IPS-15b (cell line): ENCODE measurements around the gene EML2.
"Not testable (repeated sequence)": the region's sequence is repeated elsewhere in the genome, so short reads cannot be mapped to it uniquely, and the experiment has no call there.

Experiments used
- H3K27me3 ChIP-seq: one replicate; pipeline ENCODE4 v1.6.1; 2013; ENCODE audit warnings: low read length; ENCODE audit not compliant: control insufficient read depth, insufficient read depth
- H3K36me3 ChIP-seq: one replicate; pipeline ENCODE4 v1.6.1; 2013; ENCODE audit warnings: low read length; ENCODE audit not compliant: control insufficient read depth, insufficient read depth
- H3K4me1 ChIP-seq: one replicate; pipeline ENCODE4 v1.6.1; 2013; ENCODE audit warnings: mild to moderate bottlenecking, low read length; ENCODE audit not compliant: control insufficient read depth, insufficient read depth
- H3K4me3 ChIP-seq: one replicate; pipeline ENCODE4 v1.5.1; 2013; ENCODE audit warnings: low read depth, low read length
- H3K9ac ChIP-seq: one replicate; pipeline ENCODE4 v1.6.1; 2013; ENCODE audit warnings: low read depth, mild to moderate bottlenecking, low read length
- H3K9me3 ChIP-seq: one replicate; pipeline ENCODE4 v1.6.1; 2013; ENCODE audit warnings: mild to moderate bottlenecking, low read length; ENCODE audit not compliant: control insufficient read depth, insufficient read depth

The EML2 gene

GRCh38 chr19:45638930-45639729 is at the start of gene EML2:
Gene EML2 (minus strand): TSS chr19:45639397. CDS start chr19:45639376, 21 bp downstream.
- Histone ChIP-seq H3K36me3 (no peaks in the 10 kb centered on the region), H3K9ac (peak within 1 kb of the TSS; percentile 54), H3K9me3 (no peaks in the 10 kb centered on the region), H3K4me1 (peaks cover 15% of the 10 kb centered on the region), H3K4me3 (peak within 1 kb of the TSS; percentile 77), H3K27me3 (peaks cover 1% of the 10 kb centered on the region)

- H3K9ac ChIP-seq = no peak overlapping the region
- no peaks in the 10 kb centered on the region for H3K9me3 ChIP-seq
- H3K4me1 ChIP-seq = no peaks in the 10 kb centered on the region
- H3K4me3 ChIP-seq = no peak overlapping the region
- H3K27me3 ChIP-seq = no peaks in the 10 kb centered on the region
- peaks cover 39% of the 10 kb centered on the region for H3K36me3 ChIP-seq
These were observed 48.4 kb upstream of the EML2 start for GRCh38 chr19:45687599-45687998.

GRCh38 chr19:45685045-45685444 is 45.8 kb upstream of the EML2 start:
- not testable (repeated sequence) for H3K4me3 ChIP-seq, H3K9ac ChIP-seq, H3K9me3 ChIP-seq, H3K27me3 ChIP-seq, H3K4me1 ChIP-seq
- peaks cover 36% of the 10 kb centered on the region for H3K36me3 ChIP-seq

- Histone ChIP-seq H3K36me3 (peaks cover 27% of the 10 kb centered on the region), H3K27me3 (peaks cover 11% of the 10 kb centered on the region), H3K4me1 (peaks cover 5% of the 10 kb centered on the region), H3K4me3 (no peak overlapping the region), H3K9me3 (no peaks in the 10 kb centered on the region), H3K9ac (no peak overlapping the region)
These were observed 43.7 kb upstream of the EML2 start for GRCh38 chr19:45682908-45683307.

GRCh38 chr19:45682117-45682516 is 42.9 kb upstream of the EML2 start:
- peaks cover 19% of the 10 kb centered on the region for H3K36me3 ChIP-seq

GRCh38 chr19:45681391-45682015 is 42.3 kb upstream of the EML2 start:
- H3K9ac ChIP-seq = no peak overlapping the region

More at GRCh38 chr19:45682117-45682516, 42.9 kb upstream of the EML2 start:
- Histone ChIP-seq H3K9ac (no peak overlapping the region), H3K4me1 (peaks cover 5% of the 10 kb centered on the region), H3K27me3 (peaks cover 11% of the 10 kb centered on the region), H3K9me3 (no peaks in the 10 kb centered on the region), H3K4me3 (peak overlapping the region; percentile 49)

GRCh38 chr19:45677351-45678230 is 38.4 kb upstream of the EML2 start:
- H3K9me3 ChIP-seq = no peaks in the 10 kb centered on the region
- peaks cover 12% of the 10 kb centered on the region for H3K27me3 ChIP-seq
- H3K4me3 ChIP-seq = peak overlapping the region; percentile 87
- H3K36me3 ChIP-seq = no peaks in the 10 kb centered on the region
- peak overlapping the region; percentile 73 for H3K9ac ChIP-seq
- peaks cover 5% of the 10 kb centered on the region for H3K4me1 ChIP-seq

More at GRCh38 chr19:45681391-45682015, 42.3 kb upstream of the EML2 start:
- Histone ChIP-seq H3K4me1 (peaks cover 5% of the 10 kb centered on the region), H3K27me3 (peaks cover 11% of the 10 kb centered on the region), H3K36me3 (peaks cover 18% of the 10 kb centered on the region), H3K4me3 (peak overlapping the region; percentile 49), H3K9me3 (no peaks in the 10 kb centered on the region)

GRCh38 chr19:45676851-45677263 is 37.7 kb upstream of the EML2 start:
- H3K4me1 ChIP-seq = peaks cover 5% of the 10 kb centered on the region
- H3K27me3 ChIP-seq = peaks cover 13% of the 10 kb centered on the region
- peak overlapping the region; percentile 65 for H3K9ac ChIP-seq
- H3K4me3 ChIP-seq = peak overlapping the region; percentile 87
- no peaks in the 10 kb centered on the region for H3K36me3 ChIP-seq
- no peaks in the 10 kb centered on the region for H3K9me3 ChIP-seq

GRCh38 chr19:45674946-45675345 is 35.7 kb upstream of the EML2 start:
- Histone ChIP-seq H3K27me3 (peaks cover 19% of the 10 kb centered on the region), H3K4me1 (peaks cover 5% of the 10 kb centered on the region), H3K4me3 (no peak overlapping the region), H3K9ac (no peak overlapping the region), H3K9me3 (no peaks in the 10 kb centered on the region), H3K36me3 (no peaks in the 10 kb centered on the region)

- peak overlapping the region; percentile 37 for H3K9ac ChIP-seq
- peaks cover 3% of the 10 kb centered on the region for H3K4me1 ChIP-seq
- no peaks in the 10 kb centered on the region for H3K36me3 ChIP-seq
- H3K4me3 ChIP-seq = peak overlapping the region; percentile 62
- peaks cover 32% of the 10 kb centered on the region for H3K27me3 ChIP-seq
- no peaks in the 10 kb centered on the region for H3K9me3 ChIP-seq
These were observed 31.7 kb upstream of the EML2 start for GRCh38 chr19:45670670-45671453.
